SK-N-SH (cell line): ENCODE measurements around the gene IL22. TPM values are rescaled to one million over a fixed set of nuclear protein-coding genes. Genes with fewer than 3 reads are reported as not detected.

Experiments used
- CTCF ChIA-PET: fragments of 300-600, 350-600 bp; formaldehyde crosslinking; extraction: SDS; loops from one replicate; lab custom pipeline; 2021; lab: Yijun Ruan, JAX
- POLR2A ChIA-PET: fragments of 350-600 bp; sonication (Branson Sonifier 250); formaldehyde crosslinking; extraction: SDS; loops from one replicate; lab custom pipeline; 2020; ENCODE audit warnings: antibody characterized with exemption, inconsistent platforms; lab: Yijun Ruan, JAX
- DNase-seq: peaks from one replicate; pipeline ENCODE4 v3.0.0; 2012
- H2AFZ ChIP-seq: fragments of 200-600 bp; sonication (generic); 2 replicates; pipeline ENCODE4 v1.8.1; 2016; ENCODE audit warnings: antibody characterized with exemption, mild to moderate bottlenecking, low read depth
- H3F3A ChIP-seq: fragments of 200-600 bp; sonication (generic); replicated peaks from 2 replicates; pipeline ENCODE3; 2016; ENCODE audit warnings: antibody characterized with exemption, mild to moderate bottlenecking; ENCODE audit not compliant: insufficient read depth
- H3K27ac ChIP-seq, 2 experiments: fragments of 200-500 bp in 1 of 2; fragments of 200-600 bp in 1 of 2; sonication (Bioruptor generic) in 1 of 2; sonication (generic), shearing (Covaris generic) in 1 of 2; 2 replicates each; pipeline versions ENCODE4 v1.5.1 to v1.6.1; 2014 to 2016; ENCODE audit warnings: low read depth in 2 of 2, inconsistent platforms in 1 of 2, low read length in 1 of 2, mild to moderate bottlenecking in 1 of 2, mixed read lengths in 1 of 2
- H3K27me3 ChIP-seq: fragments of 200-600 bp; sonication (generic), shearing (Covaris generic); 2 replicates; pipeline ENCODE4 v1.6.1; 2016; ENCODE audit warnings: mixed run types; ENCODE audit not compliant: insufficient read depth
- H3K36me3 ChIP-seq, 2 experiments: fragments of 200-500 bp in 1 of 2; fragments of 200-600 bp in 1 of 2; sonication (Bioruptor generic) in 1 of 2; sonication (generic) in 1 of 2; replicated peaks in 1 of 2; 2 replicates each; pipeline versions ENCODE3 to v1.5.1; 2014 to 2016; ENCODE audit warnings: low read length in 1 of 2, mild to moderate bottlenecking in 1 of 2; ENCODE audit not compliant: insufficient read depth in 2 of 2, control insufficient read depth in 1 of 2
- H3K4me1 ChIP-seq, 2 experiments: fragments of 200-500 bp in 1 of 2; fragments of 200-600 bp in 1 of 2; sonication (Bioruptor generic) in 1 of 2; sonication (generic), shearing (Covaris generic) in 1 of 2; 2 replicates each; pipeline versions ENCODE4 v1.5.1 to v1.6.1; 2014 to 2016; ENCODE audit warnings: low read depth in 1 of 2, low read length in 1 of 2, mixed run types in 1 of 2; ENCODE audit not compliant: insufficient read depth in 2 of 2, control insufficient read depth in 1 of 2
- H3K4me2 ChIP-seq: fragments of 200-600 bp; sonication (generic), shearing (Covaris generic); 2 replicates; pipeline ENCODE4 v1.6.1; 2017; ENCODE audit warnings: mixed run types
- H3K4me3 ChIP-seq, 2 experiments: fragments of 200-500 bp in 1 of 2; fragments of 200-600 bp in 1 of 2; sonication (Bioruptor generic) in 1 of 2; sonication (generic), shearing (Covaris generic) in 1 of 2; 2 replicates each; pipeline versions ENCODE4 v1.5.1 to v1.8.1; 2014 to 2016; ENCODE audit warnings: low read depth in 2 of 2, inconsistent platforms in 1 of 2, low read length in 1 of 2, mild to moderate bottlenecking in 1 of 2, mixed read lengths in 1 of 2, moderate library complexity in 1 of 2
- H3K79me2 ChIP-seq: fragments of 200-600 bp; sonication (generic); 2 replicates; pipeline ENCODE4 v1.8.1; 2017; ENCODE audit warnings: mild to moderate bottlenecking; ENCODE audit not compliant: insufficient read depth
- H3K9ac ChIP-seq: fragments of 200-600 bp; sonication (generic); 2 replicates; pipeline ENCODE4 v1.6.1; 2017; ENCODE audit warnings: mixed run types
- H3K9me2 ChIP-seq: fragments of 200-600 bp; sonication (generic); 2 replicates; pipeline ENCODE4 v1.6.1; 2017; ENCODE audit warnings: mixed run types
- H3K9me3 ChIP-seq: fragments of 200-600 bp; sonication (generic); 2 replicates; pipeline ENCODE4 v1.6.1; 2017; ENCODE audit warnings: mixed run types, mild to moderate bottlenecking, moderate library complexity
- H4K20me1 ChIP-seq: fragments of 200-600 bp; sonication (generic); 2 replicates; pipeline ENCODE4 v1.6.1; 2017; ENCODE audit warnings: mild to moderate bottlenecking, mixed run types; ENCODE audit not compliant: insufficient read depth
- CHD2 ChIP-seq: fragments of 150-350 bp; IDR thresholded peaks from 2 replicates; pipeline ENCODE4 v1.6.1; 2018; ENCODE audit warnings: low read length; ENCODE audit not compliant: partially characterized antibody
- CTCF ChIP-seq: fragments of 200-600 bp; sonication (generic); IDR thresholded peaks from 2 replicates; pipeline ENCODE4 v1.6.1; 2017; ENCODE audit warnings: antibody characterized with exemption, mild to moderate bottlenecking, moderate library complexity
- FOXJ3 ChIP-seq: sonication (generic); formaldehyde crosslinking; IDR thresholded peaks from 2 replicates; pipeline ENCODE4 v1.5.1; 2020; ENCODE audit warnings: mild to moderate bottlenecking, missing genetic modification reagents
- GATA2 ChIP-seq: sonication (generic); formaldehyde crosslinking; IDR thresholded peaks from 2 replicates; pipeline ENCODE4 v1.5.0; 2020; ENCODE audit warnings: mild to moderate bottlenecking, missing genetic modification reagents
- MXI1 ChIP-seq: IDR thresholded peaks from 2 replicates; pipeline ENCODE4 v1.6.1; 2012; ENCODE audit warnings: mild to moderate bottlenecking, low read depth, low read length, improper control_type of control experiment
- NRF1 ChIP-seq: IDR thresholded peaks from 2 replicates; pipeline ENCODE4 v1.6.1; 2012; ENCODE audit warnings: low read depth, mild to moderate bottlenecking, low read length
- RCOR1 ChIP-seq: fragments of 150-350 bp; IDR thresholded peaks from 2 replicates; pipeline ENCODE4 v1.6.1; 2017; ENCODE audit warnings: antibody characterized with exemption, low read length
- TCF12 ChIP-seq: IDR thresholded peaks from 2 replicates; pipeline ENCODE4 v1.4.0; 2012
- WGBS: methylation state at CpG from one replicate; pipeline ENCODE4 v1.1.6; 2017; ENCODE audit warnings: low lambda C conversion rate; 5-methylcytosine and 5-hydroxymethylcytosine counted together
- polyA plus RNA-seq, 3 experiments: library from polyadenylated mRNA; depleted of rRNA; stranded (reverse); fragments of >200 nt; gene quantifications; 2 replicates each; pipeline ENCODE4 v1.2.3, GENCODE V29; 2012
- TF ChIP-seq, protein P1 (sequence below): IDR thresholded peaks from 2 replicates; pipeline ENCODE4 v1.4.0; 2012; ENCODE audit warnings: low read depth, borderline replicate concordance

IL22 gene
- polyA plus RNA-seq, 1 of the 3 experiments (the other 2 are of a cell fraction) = not detected

DNA sequence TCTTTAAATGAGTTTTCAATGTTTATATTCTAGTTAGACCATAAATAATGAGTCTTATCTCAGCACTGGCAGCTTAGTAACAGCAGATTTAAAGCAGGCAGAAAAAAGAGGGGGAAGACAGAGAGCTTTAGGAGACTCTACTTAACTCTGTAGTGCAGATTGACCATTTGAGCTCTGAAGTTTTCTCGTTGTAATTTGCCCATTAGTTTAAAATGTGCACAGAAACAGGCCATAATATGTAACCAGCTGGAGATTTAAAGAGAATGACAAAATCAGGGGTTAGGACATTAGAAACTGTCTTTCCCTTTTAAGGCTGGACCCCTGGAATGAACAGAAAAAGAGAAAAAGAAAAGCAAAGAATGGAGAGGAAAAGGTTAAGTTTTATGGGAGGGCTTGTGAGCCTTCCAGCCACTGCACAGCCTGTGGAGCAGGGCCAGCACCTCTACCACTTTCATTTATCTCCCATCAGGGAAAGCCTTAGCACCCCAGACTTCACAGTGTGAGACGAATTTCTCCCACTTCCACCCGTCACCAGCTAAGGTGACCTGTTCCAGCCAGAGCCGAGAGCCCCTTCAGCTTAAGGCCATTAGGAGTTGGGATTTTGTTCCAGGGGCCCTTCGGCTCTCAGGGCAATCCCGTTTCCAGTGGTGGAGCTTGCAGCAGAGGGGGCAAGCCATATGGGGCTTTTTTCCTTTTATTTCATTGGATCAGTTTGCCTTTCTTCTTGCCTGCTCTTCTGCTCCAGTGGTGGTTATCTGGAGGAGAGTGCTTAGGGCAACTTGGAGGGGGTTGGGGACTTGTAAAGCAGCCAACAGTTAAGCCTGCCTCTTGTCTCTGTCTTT lies 8.0 kb downstream of the IL22 start:
- 27% methylated on average over 5 of the region's 6 CpGs for WGBS
- Histone ChIP-seq H3K27me3 (no peaks in the 10 kb centered on the region), H3K4me3 (peak overlapping the region; percentile 14 to 26; a peak in 1 of 4 replicates), H3K4me2 (peak overlapping the region; percentile 44), H3K36me3 (no peaks in the 10 kb centered on the region), H3K79me2 (no peaks in the 10 kb centered on the region), H3K27ac (peak overlapping the region; percentile 32 to 91; a peak in 3 of 4 replicates), H2AFZ (peak overlapping the region; percentile 41), H3F3A (peaks cover 2% of the 10 kb centered on the region), H3K9me2 (no peaks in the 10 kb centered on the region), H4K20me1 (no peaks in the 10 kb centered on the region), H3K4me1 (peaks cover 9 to 23% of the 10 kb centered on the region in 2 experiments), H3K9ac (no peak overlapping the region), H3K9me3 (no peaks in the 10 kb centered on the region)
- POLR2A ChIA-PET = interaction anchor here (1.5 kb wide), 1 partner anchor 22 kb away, joined by 4 read pairs; no protein-coding TSS in a partner anchor
- peak; percentile 27 for DNase-seq
- CTCF ChIA-PET = interaction anchor here (0.7 to 2.4 kb wide), 2 partner anchors 11 to 22 kb away, joined by 3 to 14 read pairs; no protein-coding TSS in a partner anchor
- no peak for TF ChIP-seq TCF12
- TF ChIP-seq GATA2 (CRISPR knock-in tag) = peak; percentile 7; the same call in 1 of the 2 replicates
- TF ChIP-seq RCOR1 = peak; percentile 14; the same call in 1 of the 2 replicates

GRCh38 chr12:68242777-68243176 lies 10.6 kb downstream of the IL22 start:
- TF ChIP-seq RCOR1 (no peak), FOXJ3 (CRISPR knock-in tag) (no peak), NRF1 (no peak)
- TF ChIP-seq, protein P1, sequence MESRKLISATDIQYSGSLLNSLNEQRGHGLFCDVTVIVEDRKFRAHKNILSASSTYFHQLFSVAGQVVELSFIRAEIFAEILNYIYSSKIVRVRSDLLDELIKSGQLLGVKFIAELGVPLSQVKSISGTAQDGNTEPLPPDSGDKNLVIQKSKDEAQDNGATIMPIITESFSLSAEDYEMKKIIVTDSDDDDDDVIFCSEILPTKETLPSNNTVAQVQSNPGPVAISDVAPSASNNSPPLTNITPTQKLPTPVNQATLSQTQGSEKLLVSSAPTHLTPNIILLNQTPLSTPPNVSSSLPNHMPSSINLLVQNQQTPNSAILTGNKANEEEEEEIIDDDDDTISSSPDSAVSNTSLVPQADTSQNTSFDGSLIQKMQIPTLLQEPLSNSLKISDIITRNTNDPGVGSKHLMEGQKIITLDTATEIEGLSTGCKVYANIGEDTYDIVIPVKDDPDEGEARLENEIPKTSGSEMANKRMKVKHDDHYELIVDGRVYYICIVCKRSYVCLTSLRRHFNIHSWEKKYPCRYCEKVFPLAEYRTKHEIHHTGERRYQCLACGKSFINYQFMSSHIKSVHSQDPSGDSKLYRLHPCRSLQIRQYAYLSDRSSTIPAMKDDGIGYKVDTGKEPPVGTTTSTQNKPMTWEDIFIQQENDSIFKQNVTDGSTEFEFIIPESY = no peak
- Histone ChIP-seq H4K20me1 (no peaks in the 10 kb centered on the region), H2AFZ (no peak overlapping the region), H3K4me3 (no peak overlapping the region), H3K9me2 (no peaks in the 10 kb centered on the region), H3K4me1 (peaks cover 23 to 24% of the 10 kb centered on the region in 2 experiments), H3K9me3 (no peaks in the 10 kb centered on the region), H3F3A (peaks cover 17% of the 10 kb centered on the region), H3K27ac (no peak overlapping the region), H3K79me2 (no peaks in the 10 kb centered on the region), H3K9ac (no peak overlapping the region), H3K4me2 (no peak overlapping the region), H3K36me3 (no peaks in the 10 kb centered on the region), H3K27me3 (no peaks in the 10 kb centered on the region)
- no peak for DNase-seq
- ChIA-PET POLR2A (no interaction called here), CTCF (no interaction called here)

DNA sequence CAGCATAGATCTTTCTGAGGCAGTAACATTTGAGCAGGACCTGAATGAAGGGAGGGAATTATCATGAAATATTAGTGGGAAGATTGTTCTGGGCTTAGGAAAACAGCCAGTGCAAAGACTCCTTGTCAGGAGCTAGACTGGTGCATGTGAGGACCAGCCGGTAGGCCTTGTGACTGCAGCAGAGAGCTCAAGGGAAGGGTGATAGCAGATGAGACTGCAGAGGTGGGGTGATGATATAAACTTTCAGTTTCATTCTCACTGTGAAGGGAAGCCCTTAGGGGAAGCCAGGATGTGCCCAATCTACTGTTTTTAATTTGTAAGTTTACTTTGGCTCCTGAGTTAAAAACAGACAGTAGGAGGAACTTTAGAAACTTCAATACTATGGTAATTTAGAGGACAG lies 12.4 kb downstream of the IL22 start:
- no peak overlapping the region for H3K9ac ChIP-seq
- H3K4me3 ChIP-seq = no peak overlapping the region
- peak overlapping the region; percentile 39 for H2AFZ ChIP-seq
- H3K4me1 ChIP-seq = peaks cover 14 to 24% of the 10 kb centered on the region in 2 experiments
- H3K27me3 ChIP-seq = no peaks in the 10 kb centered on the region
- H3K9me3 ChIP-seq = no peaks in the 10 kb centered on the region
- CTCF ChIA-PET = interaction anchor here (1.6 to 2.0 kb wide), 2 partner anchors 18 to 20 kb away, joined by 3 to 9 read pairs; no protein-coding TSS in a partner anchor
- POLR2A ChIA-PET = no interaction called here
- H3F3A ChIP-seq = peaks cover 17% of the 10 kb centered on the region
- no peaks in the 10 kb centered on the region for H3K79me2 ChIP-seq
- H4K20me1 ChIP-seq = no peaks in the 10 kb centered on the region
- peak overlapping the region in 1 of 2 experiments; percentile 95; a peak in 2 of 4 replicates for H3K27ac ChIP-seq
- H3K9me2 ChIP-seq = no peaks in the 10 kb centered on the region
- TF ChIP-seq MXI1 (no peak), CTCF (no peak), CHD2 (no peak)
- DNase-seq = no peak
- WGBS = 40% methylated on average over 1 of the region's 1 CpG
- peak overlapping the region; percentile 50 for H3K4me2 ChIP-seq
- H3K36me3 ChIP-seq = no peaks in the 10 kb centered on the region
